GM12872 (cell line): ENCODE results near the gene SFTPB.

Experiments used
- CTCF ChIP-seq: IDR thresholded peaks from 3 replicates; pipeline ENCODE4 v1.5.1; 2011; ENCODE audit warnings: low read depth, mild to moderate bottlenecking, low read length, moderate library complexity; ENCODE audit not compliant: insufficient read depth

The SFTPB gene

GRCh38 chr2:85680707-85681371, 12.8 kb upstream of the SFTPB start:
- no peak for TF ChIP-seq CTCF

- peak; percentile 99 for TF ChIP-seq CTCF
Observed at GRCh38 chr2:85678794-85679672, 11.0 kb upstream of the SFTPB start.

- TF ChIP-seq CTCF = no peak
Observed at GRCh38 chr2:85678377-85678776, 10.4 kb upstream of the SFTPB start.

GRCh38 chr2:85675866-85676548, 8.0 kb upstream of the SFTPB start:
- TF ChIP-seq CTCF = no peak

- no peak for TF ChIP-seq CTCF
Observed at GRCh38 chr2:85675427-85675826, 7.4 kb upstream of the SFTPB start.

- TF ChIP-seq CTCF = no peak
Observed at GRCh38 chr2:85674417-85674816, 6.4 kb upstream of the SFTPB start.

- no peak for TF ChIP-seq CTCF
Observed at GRCh38 chr2:85673716-85674375, 5.8 kb upstream of the SFTPB start.
